Kidney (tissue), 14 donors: ENCODE results near the gene HTT. TPM values are rescaled to one million over a fixed set of nuclear protein-coding genes. Genes with fewer than 3 reads are reported as not detected.

Experiments used
- DNase-seq, 5 donors: peaks; one replicate each; pipeline ENCODE4 v3.0.0-alpha.2; 2013 to 2020
- FAIRE-seq: peaks from 2 replicates; lab custom pipeline; 2012; peaks lifted over from hg19 to GRCh38; lab: Jason Lieb, UNC
- H3K27ac ChIP-seq, 2 donors: one replicate each; pipeline ENCODE4 v1.7.0; 2013; ENCODE audit warnings: low read depth in 2 of 2, low read length in 2 of 2, inconsistent platforms in 1 of 2
- H3K27me3 ChIP-seq: one replicate; pipeline ENCODE4 v1.7.1; 2013; ENCODE audit warnings: low read length, inconsistent platforms; ENCODE audit not compliant: control insufficient read depth, insufficient read depth
- H3K36me3 ChIP-seq, 3 donors: one replicate each; pipeline versions ENCODE4 v1.7.0 to v1.7.1; 2013; ENCODE audit warnings: low read length in 3 of 3, control low read depth in 1 of 3, inconsistent platforms in 1 of 3; ENCODE audit not compliant: insufficient read depth in 3 of 3, control insufficient read depth in 2 of 3
- H3K4me1 ChIP-seq, 3 donors: one replicate each; pipeline versions ENCODE4 v1.7.0 to v1.7.1; 2013; ENCODE audit warnings: low read length in 3 of 3, inconsistent platforms in 1 of 3, low read depth in 1 of 3; ENCODE audit not compliant: control insufficient read depth in 2 of 3, insufficient read depth in 2 of 3
- H3K4me3 ChIP-seq, 3 donors: one replicate each; pipeline versions ENCODE4 v1.7.0 to v1.8.1; 2013; ENCODE audit warnings: low read length in 3 of 3, control low read depth in 1 of 3, inconsistent platforms in 1 of 3
- H3K9ac ChIP-seq, 3 donors: one replicate each; pipeline versions ENCODE4 v1.7.0 to v1.7.1; 2013; ENCODE audit warnings: low read length in 3 of 3, control low read depth in 1 of 3, inconsistent platforms in 1 of 3
- H3K9me3 ChIP-seq, 3 donors: one replicate each; pipeline versions ENCODE4 v1.7.0 to v1.7.1; 2013; ENCODE audit warnings: low read length in 3 of 3, control low read depth in 1 of 3, inconsistent platforms in 1 of 3; ENCODE audit not compliant: control insufficient read depth in 2 of 3, insufficient read depth in 1 of 3
- CTCF ChIP-seq: IDR thresholded peaks from 3 replicates; pipeline ENCODE4 v1.5.1; 2012; ENCODE audit warnings: mild to moderate bottlenecking, moderate library complexity, borderline replicate concordance; ENCODE audit not compliant: insufficient read depth; ENCODE audit errors: extremely low read depth
- intact Hi-C: fragments of 100-400 bp; cut with DNase I; formaldehyde crosslinking; loops from one replicate; pipeline ENCODE4 v1.11.1; 2022
- polyA plus RNA-seq: library from polyadenylated mRNA; stranded (reverse); fragments of 350-450 nt; fragmentation: Illumina TruSeq; extraction: RNeasy Lipid Tissue Mini Kit (QIAGEN cat#74804); gene quantifications from one replicate; pipeline ENCODE4 v1.2.3, GENCODE V29; 2014; ENCODE audit warnings: low read depth, low replicate concordance; ENCODE audit not compliant: insufficient read depth
- total RNA-seq: library from RNA; stranded (reverse); fragmentation: NEBNext Ultra II Directional; extraction: Animal tissue kit (Norgen Biotek cat#: 25700); gene quantifications from one replicate; pipeline ENCODE4 v1.2.1, GENCODE V29; 2021
- donor health status: control.
- donor health status: control.
- donor health status: control.
- donor health status: control.
- donor health status: control.
- donor health status: DM: yes; HTN: yes; CAD: no.
- donor health status: Normal renal cell carcinoma (clear cell type).

Gene HTT
- total and polyA plus RNA-seq, 2 donors from 2014 or later, result 7.2 to 64.0 TPM

GRCh38 chr4:3189459-3189858 lies 115.0 kb downstream of the HTT start:
- no peak for FAIRE-seq
- Histone ChIP-seq H3K4me1 (no peaks in the 10 kb centered on the region), H3K4me3 (no peak overlapping the region), H3K27me3 (no peaks in the 10 kb centered on the region), H3K9me3 (no peaks in the 10 kb centered on the region), H3K9ac (no peak overlapping the region), H3K27ac (no peak overlapping the region), H3K36me3 (peaks cover 7 to 31% (median 30%) of the 10 kb centered on the region in 3 donors)
- TF ChIP-seq CTCF, result no peak
- intact Hi-C loops, result no loop called here
- DNase-seq, result no peak

GRCh38 chr4:3190549-3190948 lies 116.1 kb downstream of the HTT start:
- H3K4me3 ChIP-seq, result no peak overlapping the region
- DNase-seq (no peak), FAIRE-seq (no peak)
- TF ChIP-seq CTCF, result no peak
- H3K9me3 ChIP-seq, result no peaks in the 10 kb centered on the region
- H3K9ac ChIP-seq, result no peak overlapping the region
- no peaks in the 10 kb centered on the region for H3K27me3 ChIP-seq
- H3K36me3 ChIP-seq, result peaks cover 7 to 34% (median 32%) of the 10 kb centered on the region in 3 donors
- H3K4me1 ChIP-seq, result no peaks in the 10 kb centered on the region
- H3K27ac ChIP-seq, result no peak overlapping the region
- intact Hi-C loops, result no loop called here

- FAIRE-seq, result no peak
- Histone ChIP-seq H3K4me3 (no peak overlapping the region), H3K27ac (no peak overlapping the region), H3K27me3 (no peaks in the 10 kb centered on the region), H3K9ac (no peak overlapping the region), H3K4me1 (no peaks in the 10 kb centered on the region), H3K9me3 (no peaks in the 10 kb centered on the region), H3K36me3 (peaks cover 5 to 42% (median 29%) of the 10 kb centered on the region in 3 donors)
- TF ChIP-seq CTCF, result no peak
- DNase-seq, result no peak
- intact Hi-C loops, result no loop called here
These were observed 117.7 kb downstream of the HTT start for GRCh38 chr4:3192188-3192587.

- no peaks in the 10 kb centered on the region for H3K4me1 ChIP-seq
- DNase-seq, result no peak
- H3K27me3 ChIP-seq, result no peaks in the 10 kb centered on the region
- H3K27ac ChIP-seq, result no peak overlapping the region
- intact Hi-C loops, result no loop called here
- H3K4me3 ChIP-seq, result no peak overlapping the region
- H3K9me3 ChIP-seq, result no peaks in the 10 kb centered on the region
- no peak for TF ChIP-seq CTCF
- peaks cover 5 to 37% (median 25%) of the 10 kb centered on the region in 3 donors for H3K36me3 ChIP-seq
- FAIRE-seq, result no peak
- H3K9ac ChIP-seq, result no peak overlapping the region
These were observed 118.3 kb downstream of the HTT start for GRCh38 chr4:3192827-3193226.
